ENCODE results near the gene PCNP.
A peak's percentile ranks its signal among the peaks of the same experiment; 100 is the strongest.

Gene PCNP

GRCh38 chr3:101574388-101575112 is 570 bp downstream of the PCNP start:
- Histone ChIP-seq H3K4me2 (ENCODE audit: low read length) (peak overlapping the region; percentile 76), H3K9me2 (replicated peaks; ENCODE audit: control insufficient read depth, low read length) (no peaks in the 10 kb centered on the region), H3K4me3 (ENCODE audit: low read length) (peak overlapping the region; percentile 91), H3F3A (ENCODE audit: control insufficient read depth, insufficient read depth) (peaks cover 14% of the 10 kb centered on the region), H3K27me3 (ENCODE audit: control insufficient read depth, low read length) (no peaks in the 10 kb centered on the region), H3K4me1 (ENCODE audit: control insufficient read depth, low read length) (peaks cover 47% of the 10 kb centered on the region), H3K79me2 (ENCODE audit: control insufficient read depth, low read length) (peaks cover 60% of the 10 kb centered on the region), H3K9me3 (ENCODE audit: control insufficient read depth, insufficient read depth, low read length) (no peaks in the 10 kb centered on the region), H3K36me3 (ENCODE audit: control insufficient read depth, low read length) (peaks cover 46% of the 10 kb centered on the region), H3K27ac (ENCODE audit: low read depth, low read length) (peak overlapping the region; percentile 63), H4K20me1 (ENCODE audit: control insufficient read depth, insufficient read depth, low read depth, low read length) (peaks cover 19% of the 10 kb centered on the region; the same call in 1 of the 2 replicates)
- TF ChIP-seq, protein P1, sequence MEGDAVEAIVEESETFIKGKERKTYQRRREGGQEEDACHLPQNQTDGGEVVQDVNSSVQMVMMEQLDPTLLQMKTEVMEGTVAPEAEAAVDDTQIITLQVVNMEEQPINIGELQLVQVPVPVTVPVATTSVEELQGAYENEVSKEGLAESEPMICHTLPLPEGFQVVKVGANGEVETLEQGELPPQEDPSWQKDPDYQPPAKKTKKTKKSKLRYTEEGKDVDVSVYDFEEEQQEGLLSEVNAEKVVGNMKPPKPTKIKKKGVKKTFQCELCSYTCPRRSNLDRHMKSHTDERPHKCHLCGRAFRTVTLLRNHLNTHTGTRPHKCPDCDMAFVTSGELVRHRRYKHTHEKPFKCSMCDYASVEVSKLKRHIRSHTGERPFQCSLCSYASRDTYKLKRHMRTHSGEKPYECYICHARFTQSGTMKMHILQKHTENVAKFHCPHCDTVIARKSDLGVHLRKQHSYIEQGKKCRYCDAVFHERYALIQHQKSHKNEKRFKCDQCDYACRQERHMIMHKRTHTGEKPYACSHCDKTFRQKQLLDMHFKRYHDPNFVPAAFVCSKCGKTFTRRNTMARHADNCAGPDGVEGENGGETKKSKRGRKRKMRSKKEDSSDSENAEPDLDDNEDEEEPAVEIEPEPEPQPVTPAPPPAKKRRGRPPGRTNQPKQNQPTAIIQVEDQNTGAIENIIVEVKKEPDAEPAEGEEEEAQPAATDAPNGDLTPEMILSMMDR (IDR thresholded peaks at IDR 0.05; ENCODE audit: low read depth, low read length, poor library complexity, severe bottlenecking) = no peak
- TF ChIP-seq EZH2phosphoT487 (IDR thresholded peaks at IDR 0.05; ENCODE audit: borderline replicate concordance, low read length) = no peak

- H3K4me2 ChIP-seq (ENCODE audit: low read length) = peak overlapping the region; percentile 76
- no peaks in the 10 kb centered on the region for H3K9me3 ChIP-seq (ENCODE audit: control insufficient read depth, insufficient read depth, low read length)
- peak overlapping the region; percentile 62 for H3K4me3 ChIP-seq (ENCODE audit: low read length)
- H3K4me1 ChIP-seq (ENCODE audit: control insufficient read depth, low read length) = peaks cover 57% of the 10 kb centered on the region
- H3K36me3 ChIP-seq (ENCODE audit: control insufficient read depth, low read length) = peaks cover 65% of the 10 kb centered on the region
- H3K27me3 ChIP-seq (ENCODE audit: control insufficient read depth, low read length) = no peaks in the 10 kb centered on the region
- no peaks in the 10 kb centered on the region for H3K9me2 ChIP-seq (replicated peaks; ENCODE audit: control insufficient read depth, low read length)
- no peak for TF ChIP-seq EZH2phosphoT487 (IDR thresholded peaks at IDR 0.05; ENCODE audit: borderline replicate concordance, low read length)
- TF ChIP-seq, protein P1 (IDR thresholded peaks at IDR 0.05; ENCODE audit: low read depth, low read length, poor library complexity, severe bottlenecking) = no peak
- H4K20me1 ChIP-seq (ENCODE audit: control insufficient read depth, insufficient read depth, low read depth, low read length) = peaks cover 22% of the 10 kb centered on the region; the same call in 1 of the 2 replicates
- peaks cover 4% of the 10 kb centered on the region for H3F3A ChIP-seq (ENCODE audit: control insufficient read depth, insufficient read depth)
- peak overlapping the region; percentile 42 for H3K27ac ChIP-seq (ENCODE audit: low read depth, low read length)
- H3K79me2 ChIP-seq (ENCODE audit: control insufficient read depth, low read length) = peaks cover 87% of the 10 kb centered on the region
Measured at GRCh38 chr3:101577286-101577685, 3.3 kb downstream of the PCNP start.

GRCh38 chr3:101588616-101589015 is 14.6 kb downstream of the PCNP start:
- H3F3A ChIP-seq (ENCODE audit: control insufficient read depth, insufficient read depth) = peaks cover 7% of the 10 kb centered on the region; the same call in 1 of the 2 replicates
- no peak overlapping the region for H3K4me3 ChIP-seq (ENCODE audit: low read length)
- H3K4me2 ChIP-seq (ENCODE audit: low read length) = no peak overlapping the region
- H4K20me1 ChIP-seq (ENCODE audit: control insufficient read depth, insufficient read depth, low read depth, low read length) = no peaks in the 10 kb centered on the region
- H3K27ac ChIP-seq (ENCODE audit: low read depth, low read length) = no peak overlapping the region
- H3K9me3 ChIP-seq (ENCODE audit: control insufficient read depth, insufficient read depth, low read length) = no peaks in the 10 kb centered on the region
- no peaks in the 10 kb centered on the region for H3K27me3 ChIP-seq (ENCODE audit: control insufficient read depth, low read length)
- TF ChIP-seq, protein P1 (IDR thresholded peaks at IDR 0.05; ENCODE audit: low read depth, low read length, poor library complexity, severe bottlenecking) = no peak
- TF ChIP-seq EZH2phosphoT487 (IDR thresholded peaks at IDR 0.05; ENCODE audit: borderline replicate concordance, low read length) = no peak
- no peaks in the 10 kb centered on the region for H3K4me1 ChIP-seq (ENCODE audit: control insufficient read depth, low read length)
- H3K9me2 ChIP-seq (replicated peaks; ENCODE audit: control insufficient read depth, low read length) = no peaks in the 10 kb centered on the region
- H3K79me2 ChIP-seq (ENCODE audit: control insufficient read depth, low read length) = peaks cover 59% of the 10 kb centered on the region
- H3K36me3 ChIP-seq (ENCODE audit: control insufficient read depth, low read length) = peaks cover 86% of the 10 kb centered on the region

All from DOHH2 (cell line).